Ovary (tissue), 3 donors: ENCODE data around the gene CNOT1.

Experiments used
- CTCF ChIP-seq, 3 donors: fragments of 450-650 bp in 2 of 3; fragments of 200-600 bp in 1 of 3; IDR thresholded peaks; one replicate each; pipeline versions ENCODE4 v1.5.1 to v1.8.0; 2016 to 2022; ENCODE audit warnings: antibody characterized with exemption in 3 of 3, mild to moderate bottlenecking in 1 of 3
- EP300 ChIP-seq: sonication (generic); formaldehyde crosslinking; IDR thresholded peaks from one replicate; pipeline ENCODE4 v1.6.1; 2017; ENCODE audit warnings: antibody characterized with exemption
- POLR2A ChIP-seq: fragments of 450-650 bp; IDR thresholded peaks from one replicate; pipeline ENCODE4 v1.6.1; 2017; ENCODE audit warnings: antibody characterized with exemption, mild to moderate bottlenecking, moderate library complexity
- donor health status: DM: no; HTN: no; CAD: no.

- no peak for TF ChIP-seq POLR2A
- TF ChIP-seq CTCF (IDR thresholded peaks at IDR 0.05): no peak
- no peak for TF ChIP-seq EP300
Measured at GRCh38 chr16:58481226-58481869, 148.3 kb downstream of the CNOT1 start.
